K562 (cell line): ENCODE results near the gene CPT1C. TPM values are rescaled to one million over a fixed set of nuclear protein-coding genes. Genes with fewer than 3 reads are reported as not detected.

Source experiments
- AFF4 ChIP-seq: sonication (generic); formaldehyde crosslinking; IDR thresholded peaks from 2 replicates; pipeline ENCODE4 v1.8.0; 2023; ENCODE audit warnings: mild to moderate bottlenecking, missing genetic modification reagents
- EWSR1 ChIP-seq: fragments of 450-650 bp; IDR thresholded peaks from 2 replicates; pipeline ENCODE4 v1.6.1; 2018; ENCODE audit warnings: borderline replicate concordance, mild to moderate bottlenecking, low read depth, moderate library complexity; ENCODE audit not compliant: partially characterized antibody
- NONO ChIP-seq, 2 experiments: fragments of 200-400 bp in 1 of 2; fragments of 450-650 bp in 1 of 2; formaldehyde crosslinking in 1 of 2; IDR thresholded peaks; 2 replicates each; pipeline ENCODE4 v1.6.1; 2017; ENCODE audit warnings: low read depth in 2 of 2, mild to moderate bottlenecking in 2 of 2, moderate library complexity in 2 of 2, low read length in 1 of 2
- POLR2AphosphoS2 ChIP-seq: IDR thresholded peaks from 2 replicates; pipeline ENCODE4 v1.6.1; 2012; ENCODE audit warnings: low read length, improper control_type of control experiment
- PRMT5 ChIP-seq: sonication (generic); formaldehyde crosslinking; IDR thresholded peaks from 2 replicates; pipeline ENCODE4 v1.5.0; 2020; ENCODE audit warnings: missing genetic modification reagents
- TOE1 ChIP-seq, 2 experiments: fragments of 450-650 bp in 1 of 2; sonication (generic) in 1 of 2; formaldehyde crosslinking in 1 of 2; IDR thresholded peaks; 2 replicates each; pipeline versions ENCODE4 v1.7.1 to v1.8.0; 2016 to 2022; ENCODE audit warnings: borderline replicate concordance in 2 of 2, mild to moderate bottlenecking in 2 of 2, antibody characterized with exemption in 1 of 2, inconsistent platforms in 1 of 2, low read depth in 1 of 2, missing genetic modification reagents in 1 of 2, moderate library complexity in 1 of 2
- ZBTB26 ChIP-seq: fragments of 450-650 bp; formaldehyde crosslinking; IDR thresholded peaks from 2 replicates; pipeline ENCODE4 v1.4.0; 2022; ENCODE audit warnings: missing genetic modification characterization
- ZFX ChIP-seq: sonication (generic); formaldehyde crosslinking; IDR thresholded peaks from 2 replicates; pipeline ENCODE4 v1.8.0; 2022; ENCODE audit warnings: mild to moderate bottlenecking, missing genetic modification reagents, moderate library complexity
- ZKSCAN8 ChIP-seq: fragments of 200-800 bp; sonication (Bioruptor generic); IDR thresholded peaks from 2 replicates; pipeline ENCODE4 v1.6.1; 2016; ENCODE audit warnings: missing genetic modification characterization, missing compliant biosample characterization
- ZNF121 ChIP-seq: sonication (generic); formaldehyde crosslinking; conservative IDR thresholded peaks from 2 replicates; pipeline ENCODE4 v1.8.0; 2022; ENCODE audit warnings: missing genetic modification reagents
- ZNF717 ChIP-seq: fragments of 250-450 bp; sonication (Bioruptor Pico); IDR thresholded peaks from 2 replicates; pipeline ENCODE4 v1.5.0; 2021
- ZZZ3 ChIP-seq: fragments of 450-650 bp; IDR thresholded peaks from 2 replicates; pipeline ENCODE4 v1.6.1; 2016; ENCODE audit warnings: antibody characterized with exemption, mild to moderate bottlenecking, moderate library complexity
- polyA plus RNA-seq, 8 experiments: library from polyadenylated mRNA; depleted of rRNA in 4 of 8; stranded (reverse) in 5 of 8; unstranded in 3 of 8; fragments of >200 nt; fragmentation: Nextera tagmentation in 2 of 8; fragmentation: Illumina TruSeq in 1 of 8; extraction: Ambion mirVana in 2 of 8; extraction: Trizol in 1 of 8; gene quantifications; 2 replicates each; pipeline versions ENCODE4 v1.2.1 to v1.2.3, GENCODE V29; 2011 to 2014; ENCODE audit warnings: inconsistent platforms in 1 of 8, missing spikeins in 1 of 8
- total RNA-seq, 7 experiments: library from RNA; depleted of rRNA in 6 of 7; stranded (reverse); fragments of >200 nt in 6 of 7; fragmentation: Illumina TruSeq in 2 of 7; extraction: Trizol in 2 of 7; gene quantifications; 2 replicates each; pipeline versions ENCODE4 v1.2.1 to v1.2.3, GENCODE V29; 2011 to 2021; ENCODE audit warnings: low replicate concordance in 1 of 7
- TF ChIP-seq, protein P1 (sequence below): fragments of 250-450 bp; sonication (Bioruptor Pico); IDR thresholded peaks from 2 replicates; pipeline ENCODE4 v1.4.0; 2020
- TF ChIP-seq, protein P2 (sequence below), 2 experiments: fragments of 450-650 bp; conservative IDR thresholded peaks; 2 replicates each; pipeline ENCODE4 v1.6.1; 2017; ENCODE audit warnings: mild to moderate bottlenecking in 2 of 2, moderate library complexity in 2 of 2
- TF ChIP-seq, protein P3 (sequence below): sonication (generic); formaldehyde crosslinking; IDR thresholded peaks from 2 replicates; pipeline ENCODE4 v1.8.0; 2023; ENCODE audit warnings: mild to moderate bottlenecking, missing genetic modification reagents

CPT1C gene
- total and polyA plus RNA-seq, 9 of the 15 experiments (the other 6 are each of a cell fraction or from before 2014, with no cell fraction given): 1.9 to 12.3 (median 3.0) TPM

GRCh38 chr19:49641688-49642491 lies 49.0 kb upstream of the CPT1C start, which contains the start of gene SCAF1 (continued):
- peak; percentile 36; the same call in 1 of the 2 replicates for TF ChIP-seq AFF4 (CRISPR knock-in tag)
- no peak for TF ChIP-seq PRMT5 (CRISPR knock-in tag)
- no peak for TF ChIP-seq ZBTB26 (CRISPR knock-in tag)
- no peak for TF ChIP-seq ZKSCAN8 (CRISPR knock-in tag)
- TF ChIP-seq EWSR1: no peak
- no peak for TF ChIP-seq ZNF121 (CRISPR knock-in tag)
- TF ChIP-seq, protein P1, sequence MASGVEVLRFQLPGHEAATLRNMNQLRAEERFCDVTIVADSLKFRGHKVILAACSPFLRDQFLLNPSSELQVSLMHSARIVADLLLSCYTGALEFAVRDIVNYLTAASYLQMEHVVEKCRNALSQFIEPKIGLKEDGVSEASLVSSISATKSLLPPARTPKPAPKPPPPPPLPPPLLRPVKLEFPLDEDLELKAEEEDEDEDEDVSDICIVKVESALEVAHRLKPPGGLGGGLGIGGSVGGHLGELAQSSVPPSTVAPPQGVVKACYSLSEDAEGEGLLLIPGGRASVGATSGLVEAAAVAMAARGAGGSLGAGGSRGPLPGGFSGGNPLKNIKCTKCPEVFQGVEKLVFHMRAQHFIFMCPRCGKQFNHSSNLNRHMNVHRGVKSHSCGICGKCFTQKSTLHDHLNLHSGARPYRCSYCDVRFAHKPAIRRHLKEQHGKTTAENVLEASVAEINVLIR (CRISPR knock-in tag): peak; percentile 96
- peak; percentile 86 for TF ChIP-seq ZFX (CRISPR knock-in tag)
- TF ChIP-seq, protein P2, sequence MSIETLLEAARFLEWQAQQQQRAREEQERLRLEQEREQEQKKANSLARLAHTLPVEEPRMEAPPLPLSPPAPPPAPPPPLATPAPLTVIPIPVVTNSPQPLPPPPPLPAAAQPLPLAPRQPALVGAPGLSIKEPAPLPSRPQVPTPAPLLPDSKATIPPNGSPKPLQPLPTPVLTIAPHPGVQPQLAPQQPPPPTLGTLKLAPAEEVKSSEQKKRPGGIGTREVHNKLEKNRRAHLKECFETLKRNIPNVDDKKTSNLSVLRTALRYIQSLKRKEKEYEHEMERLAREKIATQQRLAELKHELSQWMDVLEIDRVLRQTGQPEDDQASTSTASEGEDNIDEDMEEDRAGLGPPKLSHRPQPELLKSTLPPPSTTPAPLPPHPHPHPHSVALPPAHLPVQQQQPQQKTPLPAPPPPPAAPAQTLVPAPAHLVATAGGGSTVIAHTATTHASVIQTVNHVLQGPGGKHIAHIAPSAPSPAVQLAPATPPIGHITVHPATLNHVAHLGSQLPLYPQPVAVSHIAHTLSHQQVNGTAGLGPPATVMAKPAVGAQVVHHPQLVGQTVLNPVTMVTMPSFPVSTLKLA (conservative IDR thresholded peaks at IDR 0.05): peak; percentile 78 to 88
- TF ChIP-seq, protein P3, sequence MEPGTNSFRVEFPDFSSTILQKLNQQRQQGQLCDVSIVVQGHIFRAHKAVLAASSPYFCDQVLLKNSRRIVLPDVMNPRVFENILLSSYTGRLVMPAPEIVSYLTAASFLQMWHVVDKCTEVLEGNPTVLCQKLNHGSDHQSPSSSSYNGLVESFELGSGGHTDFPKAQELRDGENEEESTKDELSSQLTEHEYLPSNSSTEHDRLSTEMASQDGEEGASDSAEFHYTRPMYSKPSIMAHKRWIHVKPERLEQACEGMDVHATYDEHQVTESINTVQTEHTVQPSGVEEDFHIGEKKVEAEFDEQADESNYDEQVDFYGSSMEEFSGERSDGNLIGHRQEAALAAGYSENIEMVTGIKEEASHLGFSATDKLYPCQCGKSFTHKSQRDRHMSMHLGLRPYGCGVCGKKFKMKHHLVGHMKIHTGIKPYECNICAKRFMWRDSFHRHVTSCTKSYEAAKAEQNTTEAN (CRISPR knock-in tag): 0 out of 2 replicates have a peak, but pooled peaks have one; percentile 64
- TF ChIP-seq ZZZ3: no peak
- TF ChIP-seq NONO (IDR thresholded peaks at IDR 0.05; ENCODE audit: low read depth in 2 of 2, low read length in 1 of 2): 0 out of 4 replicates have a peak, but pooled peaks of 1 of the 2 experiments have one; percentile 6
- no peak for TF ChIP-seq ZNF717 (CRISPR knock-in tag)
- peak; percentile 75; the same call in 1 of the 2 replicates for TF ChIP-seq POLR2AphosphoS2
- no peak for TF ChIP-seq TOE1 (IDR thresholded peaks at IDR 0.05; ENCODE audit: borderline replicate concordance)
- TF ChIP-seq TOE1 (CRISPR knock-in tag; IDR thresholded peaks at IDR 0.05; ENCODE audit: borderline replicate concordance, low read depth): peak; percentile 85; the same call in 1 of the 2 replicates
